Stimulated activated CD4-positive, alpha-beta T cell treated with anti-CD3 and anti-CD28 coated beads, Interleukin-12 subunit alpha, Interleukin-12 subunit beta, amount 100 ng/mL, for 48 hours (primary cell): ENCODE measurements around the gene HPCA.
A peak's percentile ranks its signal among the peaks of the same experiment; 100 is the strongest.

ENCODE experiments used
- DNase-seq, 3 donors: peaks; one replicate each; pipeline ENCODE4 v3.0.0-alpha.2; 2020; ENCODE audit warnings: low read depth in 2 of 3, low spot score in 1 of 3

The HPCA gene

GRCh38 chr1:32886004-32886827, at the start of gene HPCA:
HPCA (plus strand) TSS chr1:32886491; CDS start chr1:32888899, 2,408 bp downstream.
- DNase-seq = peak in 2 of 3 donors; percentile 24 to 35

- no peak for DNase-seq
These were observed 37.8 kb upstream of the HPCA start for GRCh38 chr1:32848354-32849063.

- DNase-seq = no peak
These were observed 30.3 kb upstream of the HPCA start for GRCh38 chr1:32855861-32856617.

GRCh38 chr1:32858136-32858535, 28.2 kb upstream of the HPCA start:
- DNase-seq = no peak

- DNase-seq = no peak
These were observed 27.5 kb upstream of the HPCA start for GRCh38 chr1:32858791-32859190.

GRCh38 chr1:32859915-32860314, 26.4 kb upstream of the HPCA start:
- DNase-seq = no peak

- DNase-seq = no peak
These were observed 25.7 kb upstream of the HPCA start for GRCh38 chr1:32860566-32860965.

- no peak for DNase-seq
These were observed 24.2 kb upstream of the HPCA start for GRCh38 chr1:32861904-32862695.

- no peak for DNase-seq
These were observed 22.9 kb upstream of the HPCA start for GRCh38 chr1:32863218-32863880.

GRCh38 chr1:32863881-32864245, 22.4 kb upstream of the HPCA start:
- no peak for DNase-seq

- no peak for DNase-seq
These were observed 21.8 kb upstream of the HPCA start for GRCh38 chr1:32864375-32865019.

GRCh38 chr1:32865639-32866405, 20.5 kb upstream of the HPCA start:
- no peak for DNase-seq

- no peak for DNase-seq
These were observed 19.1 kb upstream of the HPCA start for GRCh38 chr1:32867151-32867550.

- DNase-seq = no peak
These were observed 18.6 kb upstream of the HPCA start for GRCh38 chr1:32867671-32868070.

GRCh38 chr1:32868085-32868484, 18.2 kb upstream of the HPCA start:
- DNase-seq = no peak

- DNase-seq = no peak
These were observed 17.4 kb upstream of the HPCA start for GRCh38 chr1:32868806-32869455.

- no peak for DNase-seq
These were observed 16.2 kb upstream of the HPCA start for GRCh38 chr1:32869923-32870614.
